Measurements from ENCODE around the gene MC2R. TPM values are rescaled to one million over a fixed set of nuclear protein-coding genes. Genes with fewer than 3 reads are reported as not detected.

Gene MC2R
- total and polyA plus RNA-seq, 2 of the 8 experiments (the other 6 are each of a cell fraction or from before 2014, with no cell fraction given): not detected

DNA sequence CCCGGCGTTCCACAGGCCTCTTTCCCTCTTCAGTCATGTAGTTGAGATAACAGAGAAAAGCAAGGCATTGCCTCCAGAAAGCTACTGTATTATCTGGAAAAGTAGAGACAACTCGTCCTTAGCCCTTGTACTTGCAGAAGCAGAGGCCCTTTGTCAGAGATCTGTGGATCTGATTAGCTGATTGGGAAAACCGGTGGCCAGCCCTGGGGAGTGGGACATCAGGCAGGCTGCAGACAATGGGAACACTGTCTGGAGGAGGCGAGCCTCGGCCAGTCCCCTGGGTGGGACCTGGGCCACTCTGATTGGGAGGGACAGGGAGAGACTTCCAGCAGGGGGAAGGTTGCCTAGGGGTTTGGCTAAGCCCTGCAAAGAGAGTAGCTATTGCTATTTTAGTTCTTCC, 1.2 kb upstream of the MC2R start:
- WGBS, 2 experiments (ENCODE audit: extremely low coverage in 1 of 2, insufficient coverage in 1 of 2, insufficient read length in 1 of 2, insufficient replicate concordance in 2 of 2, low coverage in 1 of 2, low lambda C conversion rate in 2 of 2, missing lambda C conversion rate in 1 of 2): 91% methylated on average over 6 of the region's 6 CpGs; no CpG with 5 or more reads in 1 of the 2 experiments
- H3K36me3 ChIP-seq (ENCODE audit: control insufficient read depth in 2 of 4, insufficient read depth in 4 of 4, low read length in 3 of 4): no peaks in the 10 kb centered on the region
- H3K56ac ChIP-seq (replicated peaks; ENCODE audit: insufficient read length, low read depth, low read length): no peak overlapping the region
- H2BK120ac ChIP-seq (replicated peaks; ENCODE audit: low read depth, low read length): no peak overlapping the region
- no peak overlapping the region for H3K27ac ChIP-seq (ENCODE audit: low read depth, low read length)
- 0 out of 2 replicates have a peak overlapping the region, but pooled peaks have one; percentile 16 for H2AFZ ChIP-seq (ENCODE audit: low read length)
- no peak overlapping the region for H3K23ac ChIP-seq (ENCODE audit: insufficient read length)
- no peaks in the 10 kb centered on the region for H3K9me3 ChIP-seq (ENCODE audit: insufficient read depth in 2 of 2, low read depth in 1 of 2, low read length in 1 of 2)
- H3K4me2 ChIP-seq (ENCODE audit: insufficient read depth in 1 of 2, low read depth in 2 of 2, low read length in 2 of 2): no peak overlapping the region
- no peak overlapping the region for H2BK12ac ChIP-seq (ENCODE audit: low read depth, low read length)
- no peak overlapping the region for H2BK20ac ChIP-seq (ENCODE audit: low read length)
- H4K91ac ChIP-seq (replicated peaks; ENCODE audit: insufficient read length, low read length): no peak overlapping the region
- H3K4me3 ChIP-seq (ENCODE audit: extremely low read depth in 1 of 4, insufficient read depth in 2 of 4, low read depth in 3 of 4, low read length in 4 of 4): no peak overlapping the region
- no peak overlapping the region for H3K9ac ChIP-seq (replicated peaks in 1 of 4; ENCODE audit: extremely low read depth in 1 of 4, low read depth in 3 of 4, low read length in 3 of 4)
- FAIRE-seq: no peak
- DNase-seq (ENCODE audit: low read depth in 1 of 2, low spot score in 2 of 2): peak in 1 of 2 experiments; percentile 33
- H3K27me3 ChIP-seq (replicated peaks in 1 of 4; ENCODE audit: control insufficient read depth in 3 of 4, extremely low read depth in 1 of 4, insufficient read depth in 3 of 4, low read length in 3 of 4): no peaks in the 10 kb centered on the region
- H2BK5ac ChIP-seq (ENCODE audit: low read depth, low read length): no peak overlapping the region
- TF ChIP-seq CREB1 (IDR thresholded peaks at IDR 0.05) (no peak), KDM4A (IDR thresholded peaks at IDR 0.05; ENCODE audit: low read depth, low read length, severe bottlenecking) (no peak), SP4 (IDR thresholded peaks at IDR 0.05; ENCODE audit: low read length) (no peak), TCF12 (IDR thresholded peaks at IDR 0.05; ENCODE audit: low read depth, low read length) (no peak), SP2 (IDR thresholded peaks at IDR 0.05; ENCODE audit: low read length) (no peak), SIRT6 (IDR thresholded peaks at IDR 0.05; ENCODE audit: low read length) (no peak), BRCA1 (IDR thresholded peaks at IDR 0.05; ENCODE audit: low read depth, low read length) (no peak), CHD1 (IDR thresholded peaks at IDR 0.05; ENCODE audit: low read depth, low read length) (no peak), PHF8 (conservative IDR thresholded peaks at IDR 0.05; ENCODE audit: low read depth, low read length) (no peak), BCL11A (IDR thresholded peaks at IDR 0.05; ENCODE audit: low read depth in 2 of 2, low read length in 2 of 2) (no peak)
- H3K14ac ChIP-seq (ENCODE audit: insufficient read length): no peak overlapping the region
- H3K79me1 ChIP-seq (ENCODE audit: low read depth, low read length): no peaks in the 10 kb centered on the region
- H4K5ac ChIP-seq (ENCODE audit: insufficient read length, low read depth, low read length): no peak overlapping the region
- no peak overlapping the region for H2AK5ac ChIP-seq (ENCODE audit: low read depth, low read length)
- POLR2A ChIA-PET (ENCODE audit: partially characterized antibody): no interaction called here
- CTCF ChIA-PET (ENCODE audit: partially characterized antibody): interaction anchor here (1.0 to 1.7 kb wide), 4 partner anchors 13 to 170 kb away, joined by 3 to 4 read pairs (median 3); no protein-coding TSS in a partner anchor
- no peaks in the 10 kb centered on the region for H3K4me1 ChIP-seq (replicated peaks in 1 of 4; ENCODE audit: control insufficient read depth in 3 of 4, insufficient read depth in 4 of 4, low read length in 3 of 4)
- no peak overlapping the region for H3K18ac ChIP-seq (ENCODE audit: extremely low read depth, low read length)
- no peaks in the 10 kb centered on the region for H3K79me2 ChIP-seq (ENCODE audit: control insufficient read depth in 1 of 2, insufficient read depth in 2 of 2, low read length in 2 of 2)
- H3K4ac ChIP-seq (replicated peaks; ENCODE audit: insufficient read length, low read depth, low read length): no peak overlapping the region
- H4K8ac ChIP-seq (ENCODE audit: extremely low read depth, insufficient read depth, low read length): no peak overlapping the region; the same call in 1 of the 2 replicates
- H3K23me2 ChIP-seq (ENCODE audit: low read depth, low read length): peaks cover 1% of the 10 kb centered on the region; the same call in 1 of the 2 replicates
- no peak overlapping the region for H2BK15ac ChIP-seq (ENCODE audit: low read length)
- no peaks in the 10 kb centered on the region for H4K20me1 ChIP-seq (replicated peaks in 1 of 2; ENCODE audit: control insufficient read depth in 1 of 2, insufficient read depth in 2 of 2, low read length in 2 of 2)
